Endothelial cell of umbilical vein (primary cell): ENCODE results near the gene MALRD1. TPM values are rescaled to one million over a fixed set of nuclear protein-coding genes. Genes with fewer than 3 reads are reported as not detected.

Source experiments
- BruUV-seq: library from RNA; stranded (reverse); fragments of 400-500 nt; replicated peaks from 2 replicates; lab custom pipeline; 2021; lab: Mats Ljungman, UMichigan
- CTCF ChIA-PET: fragments of 300-600, 350-600 bp; sonication (Branson Sonifier 250); formaldehyde crosslinking; loops from one replicate; lab custom pipeline; 2021; ENCODE audit warnings: antibody characterized with exemption, inconsistent platforms; lab: Charles Lee
- POLR2A ChIA-PET: fragments of 300-600, 350-600 bp; sonication (Branson Sonifier 250); formaldehyde crosslinking; loops from one replicate; lab custom pipeline; 2021; ENCODE audit warnings: antibody characterized with exemption, inconsistent platforms; lab: Charles Lee
- DNase-seq: peaks from one replicate; pipeline ENCODE4 v3.0.0-alpha.2; 2011; ENCODE audit warnings: low read depth, low spot score
- FAIRE-seq: peaks from 2 replicates; lab custom pipeline; 2011; peaks lifted over from hg19 to GRCh38; lab: Jason Lieb, UNC
- H2AFZ ChIP-seq: 2 replicates; pipeline ENCODE4 v1.6.0; 2012; ENCODE audit warnings: low read depth, low read length, control low read depth, inconsistent platforms
- H3K27ac ChIP-seq: 2 replicates; pipeline ENCODE4 v1.5.1; 2011; ENCODE audit warnings: low read depth, mild to moderate bottlenecking, control low read depth, low read length, moderate library complexity; ENCODE audit not compliant: insufficient read depth
- H3K27me3 ChIP-seq, 2 experiments: 2 replicates each; pipeline versions ENCODE4 v1.6.0 to v1.6.1; 2011; ENCODE audit warnings: low read length in 2 of 2, mixed read lengths in 1 of 2; ENCODE audit not compliant: control insufficient read depth in 2 of 2, insufficient read depth in 2 of 2
- H3K36me3 ChIP-seq, 2 experiments: 2 replicates in 1 of 2; 3 replicates in 1 of 2; pipeline ENCODE4 v1.5.1; 2011; ENCODE audit warnings: low read length in 2 of 2, mild to moderate bottlenecking in 1 of 2, moderate library complexity in 1 of 2; ENCODE audit not compliant: control insufficient read depth in 2 of 2, insufficient read depth in 2 of 2; ENCODE audit errors: extremely low read depth in 1 of 2
- H3K4me1 ChIP-seq: 3 replicates; pipeline ENCODE4 v1.5.1; 2011; ENCODE audit warnings: mild to moderate bottlenecking, low read length; ENCODE audit not compliant: control insufficient read depth, insufficient read depth; ENCODE audit errors: extremely low read depth
- H3K4me2 ChIP-seq: 2 replicates; pipeline ENCODE4 v1.6.1; 2011; ENCODE audit warnings: low read length, control low read depth, mixed read lengths; ENCODE audit not compliant: insufficient read depth
- H3K4me3 ChIP-seq, 3 experiments: fragments of 200-600 bp in 1 of 3; sonication (generic), shearing (Covaris generic) in 1 of 3; replicated peaks in 1 of 3; 2 replicates each; pipeline ENCODE4 v1.5.1; 2011 to 2016; ENCODE audit warnings: control low read depth in 3 of 3, low read length in 3 of 3, mild to moderate bottlenecking in 2 of 3, inconsistent platforms in 1 of 3, low read depth in 1 of 3, moderate library complexity in 1 of 3; ENCODE audit not compliant: insufficient read depth in 1 of 3
- H3K79me2 ChIP-seq: 2 replicates; pipeline ENCODE4 v1.6.0; 2012; ENCODE audit warnings: low read length, inconsistent platforms; ENCODE audit not compliant: control insufficient read depth, insufficient read depth
- H3K9ac ChIP-seq: replicated peaks from 2 replicates; pipeline ENCODE3; 2011; ENCODE audit warnings: low read length, control low read depth; ENCODE audit not compliant: insufficient read depth; ENCODE audit errors: extremely low read depth
- H3K9me1 ChIP-seq: replicated peaks from 3 replicates; pipeline ENCODE4 v1.6.0; 2011; ENCODE audit warnings: mild to moderate bottlenecking, low read length; ENCODE audit not compliant: control insufficient read depth, insufficient read depth; ENCODE audit errors: extremely low read depth
- H3K9me3 ChIP-seq: replicated peaks from 2 replicates; pipeline ENCODE4 v1.5.1; 2012; ENCODE audit warnings: low read length, inconsistent platforms; ENCODE audit not compliant: control insufficient read depth, insufficient read depth
- H4K20me1 ChIP-seq: replicated peaks from 2 replicates; pipeline ENCODE3; 2011; ENCODE audit warnings: mild to moderate bottlenecking, low read length; ENCODE audit not compliant: control insufficient read depth, insufficient read depth; ENCODE audit errors: extremely low read depth
- CTCF ChIP-seq, 2 donors: IDR thresholded peaks; 1 replicate in 1 of 2; 2 replicates in 1 of 2; pipeline ENCODE4 v1.5.1; 2011; ENCODE audit warnings: low read length in 2 of 2, mild to moderate bottlenecking in 2 of 2, moderate library complexity in 2 of 2, control low read depth in 1 of 2, inconsistent platforms in 1 of 2, low read depth in 1 of 2; ENCODE audit not compliant: insufficient read depth in 1 of 2; ENCODE audit errors: extremely low read depth in 1 of 2
- EZH2 ChIP-seq: IDR thresholded peaks from 2 replicates; pipeline ENCODE4 v1.6.1; 2012; ENCODE audit warnings: borderline replicate concordance, low read depth, mild to moderate bottlenecking, moderate library complexity, low read length, inconsistent platforms; ENCODE audit not compliant: severe bottlenecking
- FOS ChIP-seq: IDR thresholded peaks from 2 replicates; pipeline ENCODE4 v1.6.1; 2011; ENCODE audit warnings: mild to moderate bottlenecking, low read length, moderate library complexity, borderline replicate concordance; ENCODE audit not compliant: insufficient read depth
- GATA2 ChIP-seq: IDR thresholded peaks from 2 replicates; pipeline ENCODE4 v1.7.0; 2011; ENCODE audit warnings: low read depth, mild to moderate bottlenecking, moderate library complexity, mixed read lengths, low read length; ENCODE audit not compliant: insufficient read length, insufficient read depth
- JUN ChIP-seq: IDR thresholded peaks from 2 replicates; pipeline ENCODE4 v1.6.1; 2011; ENCODE audit warnings: borderline replicate concordance, low read depth; ENCODE audit not compliant: insufficient read length, insufficient read depth
- MAX ChIP-seq: IDR thresholded peaks from 2 replicates; pipeline ENCODE4 v1.6.1; 2011; ENCODE audit not compliant: insufficient read depth, insufficient read length
- MYC ChIP-seq: IDR thresholded peaks from one replicate; pipeline ENCODE4 v1.6.1; 2011; ENCODE audit warnings: mild to moderate bottlenecking, low read depth, low read length
- POLR2A ChIP-seq: IDR thresholded peaks from 2 replicates; pipeline ENCODE4 v1.6.1; 2012; ENCODE audit warnings: low read depth, mild to moderate bottlenecking, control low read depth, low read length
- POLR2AphosphoS5 ChIP-seq: IDR thresholded peaks from 2 replicates; pipeline ENCODE4 v1.6.1; 2012; ENCODE audit warnings: low read depth, mild to moderate bottlenecking, control low read depth, low read length, moderate library complexity; ENCODE audit not compliant: insufficient read depth
- dilution Hi-C: fragments of 300-500 bp; cut with MboI; formaldehyde crosslinking; loops from one replicate; pipeline ENCODE4 v1.15.0; 2019; ENCODE audit warnings: low sequenced_read_pairs; ENCODE audit not compliant: extremely low pct_ligation_motif_present
- intact Hi-C: fragments of 100-400 bp; cut with micrococcal nuclease; formaldehyde crosslinking; loops from one replicate; pipeline ENCODE4 v1.10.0; 2022
- polyA plus RNA-seq, 4 experiments: library from polyadenylated mRNA; depleted of rRNA in 3 of 4; stranded (reverse) in 3 of 4; unstranded in 1 of 4; fragments of >200 nt; gene quantifications; 2 replicates each; pipeline versions ENCODE4 v1.2.1 to v1.2.3, GENCODE V29; 2011 to 2012; ENCODE audit warnings: missing spikeins in 1 of 4
- total RNA-seq: library from RNA; stranded (reverse); gene quantifications from 2 replicates; pipeline ENCODE4 v1.2.3, GENCODE V29; 2021

MALRD1 gene
- total and polyA plus RNA-seq, 2 donors (not counting 3 experiments of a cell fraction or from before 2014, with no cell fraction given): not detected

DNA sequence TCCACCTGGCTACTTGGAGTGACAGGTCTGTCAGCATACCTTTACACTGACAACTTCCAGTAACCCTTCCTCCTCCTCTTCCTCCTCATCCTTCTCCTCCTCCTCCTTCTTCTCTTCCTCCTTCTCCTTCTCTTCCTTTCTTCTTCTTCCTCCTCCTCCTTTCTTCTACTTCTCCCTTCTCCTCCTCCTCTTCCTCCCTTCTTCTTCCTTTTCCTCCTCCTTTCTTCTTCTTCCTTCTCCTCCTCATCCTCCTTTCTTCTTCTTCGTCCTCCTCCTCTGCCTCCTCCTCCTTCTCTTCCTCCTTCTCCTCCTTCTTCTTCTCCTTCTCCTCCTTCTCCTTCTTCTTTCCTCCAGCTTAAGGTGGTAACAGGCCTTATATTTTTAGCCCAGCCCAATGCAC lies 658.3 kb downstream of the MALRD1 start:
- no peak for FAIRE-seq
- no peak for DNase-seq
- ChIA-PET CTCF (no interaction called here), POLR2A (no interaction called here)
- BruUV-seq: no TSS peak
- Histone ChIP-seq H3K27me3 (no peaks in the 10 kb centered on the region), H3K79me2 (no peaks in the 10 kb centered on the region), H3K9me3 (no peaks in the 10 kb centered on the region), H3K36me3 (no peaks in the 10 kb centered on the region), H4K20me1 (no peaks in the 10 kb centered on the region), H3K4me2 (no peak overlapping the region), H2AFZ (no peak overlapping the region), H3K9me1 (no peaks in the 10 kb centered on the region), H3K27ac (no peak overlapping the region), H3K9ac (no peak overlapping the region), H3K4me1 (no peaks in the 10 kb centered on the region), H3K4me3 (no peak overlapping the region)
- dilution Hi-C loops (no loop called here), intact Hi-C loops (no loop called here)
- TF ChIP-seq FOS (no peak), EZH2 (no peak), MYC (no peak), POLR2AphosphoS5 (no peak), CTCF (IDR thresholded peaks at IDR 0.05; ENCODE audit: extremely low read depth in 1 of 2, insufficient read depth in 1 of 2, low read depth in 1 of 2, low read length in 2 of 2) (no peak), JUN (no peak), MAX (no peak), POLR2A (no peak), GATA2 (no peak)
